ENCODE data around the gene SLC44A1. TPM values are rescaled to one million over a fixed set of nuclear protein-coding genes. Genes with fewer than 3 reads are reported as not detected.

SLC44A1 gene
- total RNA-seq, 1 donor from 2014 or later, result 16.5 TPM

- DNase-seq (ENCODE audit: low read depth), result no peak
- Histone ChIP-seq H3K27me3 (ENCODE audit: control insufficient read depth, insufficient read depth, low read length) (no peaks in the 10 kb centered on the region), H3K36me3 (ENCODE audit: control insufficient read depth, insufficient read depth, low read length) (no peaks in the 10 kb centered on the region), H3K4me3 (ENCODE audit: low read depth, low read length) (no peak overlapping the region)
- no peak for TF ChIP-seq CTCF (IDR thresholded peaks at IDR 0.05; ENCODE audit: insufficient read depth, low read length, poor library complexity, severe bottlenecking)
These were observed 38.5 kb upstream of the SLC44A1 start for GRCh38 chr9:105205787-105206495.

GRCh38 chr9:105206496-105206820 lies 38.0 kb upstream of the SLC44A1 start:
- no peaks in the 10 kb centered on the region for H3K36me3 ChIP-seq (ENCODE audit: control insufficient read depth, insufficient read depth, low read length)
- DNase-seq (ENCODE audit: low read depth), result no peak
- no peak overlapping the region for H3K4me3 ChIP-seq (ENCODE audit: low read depth, low read length)
- TF ChIP-seq CTCF (IDR thresholded peaks at IDR 0.05; ENCODE audit: insufficient read depth, low read length, poor library complexity, severe bottlenecking), result no peak
- no peaks in the 10 kb centered on the region for H3K27me3 ChIP-seq (ENCODE audit: control insufficient read depth, insufficient read depth, low read length)

GRCh38 chr9:105206821-105207699 lies 37.4 kb upstream of the SLC44A1 start:
- H3K4me3 ChIP-seq (ENCODE audit: low read depth, low read length), result no peak overlapping the region
- H3K27me3 ChIP-seq (ENCODE audit: control insufficient read depth, insufficient read depth, low read length), result no peaks in the 10 kb centered on the region
- no peaks in the 10 kb centered on the region for H3K36me3 ChIP-seq (ENCODE audit: control insufficient read depth, insufficient read depth, low read length)
- no peak for TF ChIP-seq CTCF (IDR thresholded peaks at IDR 0.05; ENCODE audit: insufficient read depth, low read length, poor library complexity, severe bottlenecking)
- no peak for DNase-seq (ENCODE audit: low read depth)

GRCh38 chr9:105216440-105217178 lies 27.8 kb upstream of the SLC44A1 start:
- no peak for TF ChIP-seq CTCF (IDR thresholded peaks at IDR 0.05; ENCODE audit: insufficient read depth, low read length, poor library complexity, severe bottlenecking)
- DNase-seq (ENCODE audit: low read depth), result no peak
- Histone ChIP-seq H3K4me3 (ENCODE audit: low read depth, low read length) (no peak overlapping the region), H3K27me3 (ENCODE audit: control insufficient read depth, insufficient read depth, low read length) (no peaks in the 10 kb centered on the region), H3K36me3 (ENCODE audit: control insufficient read depth, insufficient read depth, low read length) (no peaks in the 10 kb centered on the region)

GRCh38 chr9:105218673-105219072 lies 25.8 kb upstream of the SLC44A1 start:
- no peak for DNase-seq (ENCODE audit: low read depth)
- no peak for TF ChIP-seq CTCF (IDR thresholded peaks at IDR 0.05; ENCODE audit: insufficient read depth, low read length, poor library complexity, severe bottlenecking)
- no peak overlapping the region for H3K4me3 ChIP-seq (ENCODE audit: low read depth, low read length)
- H3K27me3 ChIP-seq (ENCODE audit: control insufficient read depth, insufficient read depth, low read length), result no peaks in the 10 kb centered on the region
- H3K36me3 ChIP-seq (ENCODE audit: control insufficient read depth, insufficient read depth, low read length), result no peaks in the 10 kb centered on the region
